GM12864 (cell line): Measurements from ENCODE around the gene MYH6.
A peak's percentile ranks its signal among the peaks of the same experiment; 100 is the strongest.

ENCODE experiments used
- DNase-seq: peaks from one replicate; pipeline ENCODE4 v3.0.0-alpha.2; 2011; ENCODE audit warnings: low read depth
- H3K4me3 ChIP-seq: 2 replicates; pipeline ENCODE4 v1.5.1; 2011; ENCODE audit warnings: mild to moderate bottlenecking, low read depth, low read length, control low read depth
- CTCF ChIP-seq: IDR thresholded peaks from 2 replicates; pipeline ENCODE4 v1.5.1; 2011; ENCODE audit warnings: low read depth, mild to moderate bottlenecking, moderate library complexity, low read length, control low read depth, inconsistent platforms; ENCODE audit errors: missing control alignments

The MYH6 gene

GRCh38 chr14:23348297-23348655 is 59.8 kb downstream of the MYH6 start:
- no peak overlapping the region for H3K4me3 ChIP-seq
- DNase-seq = no peak
- TF ChIP-seq CTCF = no peak

GRCh38 chr14:23347406-23348296 is 60.4 kb downstream of the MYH6 start:
- no peak for DNase-seq
- no peak for TF ChIP-seq CTCF
- H3K4me3 ChIP-seq = no peak overlapping the region

GRCh38 chr14:23346693-23347405 is 61.2 kb downstream of the MYH6 start:
- no peak for DNase-seq
- TF ChIP-seq CTCF = no peak

GRCh38 chr14:23345987-23346692 is 61.9 kb downstream of the MYH6 start:
- no peak overlapping the region for H3K4me3 ChIP-seq
- DNase-seq = no peak
- peak; percentile 28 for TF ChIP-seq CTCF

More at GRCh38 chr14:23346693-23347405, 61.2 kb downstream of the MYH6 start:
- no peak overlapping the region for H3K4me3 ChIP-seq

- H3K4me3 ChIP-seq = no peak overlapping the region
- no peak for TF ChIP-seq CTCF
- no peak for DNase-seq
Observed at GRCh38 chr14:23344481-23344880, 63.6 kb downstream of the MYH6 start.

- TF ChIP-seq CTCF = no peak
- DNase-seq = no peak
- H3K4me3 ChIP-seq = no peak overlapping the region
Observed at GRCh38 chr14:23339506-23340268, 68.4 kb downstream of the MYH6 start.
